LoVo (cell line): ENCODE results near the gene TBCA.

ENCODE experiments used
- DNase-seq: peaks from one replicate; pipeline ENCODE4 v3.0.0-alpha.2; 2016; ENCODE audit warnings: low spot score

Gene TBCA

GRCh38 chr5:77775790-77776553 is at the start of gene TBCA:
Gene TBCA, minus strand, starts transcription at chr5:77776339. Its CDS starts 82 bp downstream, at chr5:77776257.
- DNase-seq, result peak; percentile 95

GRCh38 chr5:77824981-77825380 is 48.8 kb upstream of the TBCA start:
- DNase-seq, result no peak

GRCh38 chr5:77816686-77817085 is 40.5 kb upstream of the TBCA start:
- no peak for DNase-seq

GRCh38 chr5:77812926-77813589 is 36.9 kb upstream of the TBCA start:
- DNase-seq, result no peak

GRCh38 chr5:77806213-77806843 is 30.2 kb upstream of the TBCA start:
- peak; percentile 6 for DNase-seq

- no peak for DNase-seq
These were observed 22.3 kb upstream of the TBCA start for GRCh38 chr5:77798456-77798855.

GRCh38 chr5:77797136-77797535 is 21.0 kb upstream of the TBCA start:
- DNase-seq, result no peak

GRCh38 chr5:77795846-77796245 is 19.7 kb upstream of the TBCA start:
- no peak for DNase-seq

- no peak for DNase-seq
These were observed 19.1 kb upstream of the TBCA start for GRCh38 chr5:77795268-77795667.

GRCh38 chr5:77791926-77792325 is 15.8 kb upstream of the TBCA start:
- DNase-seq, result no peak

- DNase-seq, result no peak
These were observed 15.2 kb upstream of the TBCA start for GRCh38 chr5:77791356-77791755.

- DNase-seq, result no peak
These were observed 9.1 kb upstream of the TBCA start for GRCh38 chr5:77785229-77785628.

- no peak for DNase-seq
These were observed 8.6 kb upstream of the TBCA start for GRCh38 chr5:77784735-77785134.

- DNase-seq, result no peak
These were observed 4.9 kb upstream of the TBCA start for GRCh38 chr5:77781076-77781475.

- no peak for DNase-seq
These were observed 2.8 kb upstream of the TBCA start for GRCh38 chr5:77778881-77779438.

GRCh38 chr5:77778398-77778797 is 2.3 kb upstream of the TBCA start:
- no peak for DNase-seq

GRCh38 chr5:77777911-77778310 is 1.8 kb upstream of the TBCA start:
- DNase-seq, result no peak

GRCh38 chr5:77777281-77777892 is 1.2 kb upstream of the TBCA start:
- peak; percentile 52 for DNase-seq

- DNase-seq, result peak; percentile 25
These were observed 541 bp upstream of the TBCA start for GRCh38 chr5:77776554-77777206.

- peak; percentile 37 for DNase-seq
These were observed 954 bp downstream of the TBCA start for GRCh38 chr5:77774981-77775789.

GRCh38 chr5:77773734-77774280 is 2.3 kb downstream of the TBCA start:
- no peak for DNase-seq
